WTC11 (cell line): ENCODE results near the gene NAPSA. TPM values are rescaled to one million over a fixed set of nuclear protein-coding genes. Genes with fewer than 3 reads are reported as not detected.

Experiments
- ATAC-seq: fragments of 200-7000 bp; cut with Tn5 transposase; 2 replicates; pipeline ENCODE4 v1.10.0; 2021; ENCODE audit warnings: mild to moderate bottlenecking, moderate library complexity
- CTCF ChIA-PET: fragments of 300-600 bp; sonication (Branson Sonifier 250); formaldehyde crosslinking; loops from one replicate; lab custom pipeline; 2021; ENCODE audit warnings: antibody characterized with exemption; lab: Charles Lee
- POLR2A ChIA-PET: fragments of 350-600 bp; sonication (Branson Sonifier 250); formaldehyde crosslinking; loops from one replicate; lab custom pipeline; 2021; ENCODE audit warnings: antibody characterized with exemption; lab: Charles Lee
- DNase-seq: peaks from one replicate; pipeline ENCODE4 v3.0.0; 2021; ENCODE audit warnings: low spot score
- H3K27ac Mint-ChIP-seq: 2 replicates; pipeline ENCODE4 v1.8.0; 2021; ENCODE audit warnings: mixed read lengths
- H3K27me3 Mint-ChIP-seq: 2 replicates; pipeline ENCODE4 v1.8.0; 2021; ENCODE audit warnings: low read depth, mild to moderate bottlenecking, moderate library complexity, mixed read lengths
- H3K36me3 Mint-ChIP-seq: 2 replicates; pipeline ENCODE4 v1.8.0; 2021; ENCODE audit warnings: mixed read lengths
- H3K4me1 Mint-ChIP-seq: 2 replicates; pipeline ENCODE4 v1.8.0; 2022; ENCODE audit warnings: mixed read lengths
- H3K4me3 Mint-ChIP-seq: 2 replicates; pipeline ENCODE4 v1.8.0; 2021; ENCODE audit warnings: mild to moderate bottlenecking, moderate library complexity, mixed read lengths
- H3K9me3 Mint-ChIP-seq: 2 replicates; pipeline ENCODE4 v1.8.0; 2021; ENCODE audit warnings: mixed read lengths
- AR ChIP-seq: fragments of 250-450 bp; sonication (Bioruptor Pico); IDR thresholded peaks from 2 replicates; pipeline ENCODE4 v1.9.0; 2021; ENCODE audit warnings: mild to moderate bottlenecking
- CBFB ChIP-seq: sonication (generic); formaldehyde crosslinking; IDR thresholded peaks from 2 replicates; pipeline ENCODE4 v1.8.1; 2022; ENCODE audit warnings: mild to moderate bottlenecking, low read depth, missing genetic modification reagents
- E2F5 ChIP-seq: sonication (generic); formaldehyde crosslinking; IDR thresholded peaks from 2 replicates; pipeline ENCODE4 v1.8.1; 2022; ENCODE audit warnings: mild to moderate bottlenecking, moderate library complexity, missing genetic modification reagents
- FOXP1 ChIP-seq: sonication (generic); formaldehyde crosslinking; IDR thresholded peaks from 2 replicates; pipeline ENCODE4 v1.8.0; 2022; ENCODE audit warnings: missing genetic modification reagents, mild to moderate bottlenecking, moderate library complexity, borderline replicate concordance
- NR3C1 ChIP-seq: sonication (generic); formaldehyde crosslinking; conservative IDR thresholded peaks from 2 replicates; pipeline ENCODE4 v1.8.1; 2023; ENCODE audit warnings: low read depth, mild to moderate bottlenecking, missing genetic modification reagents
- OVOL2 ChIP-seq: fragments of 250-450 bp; sonication (Bioruptor Pico); IDR thresholded peaks from 2 replicates; pipeline ENCODE4 v1.9.0; 2021; ENCODE audit warnings: mild to moderate bottlenecking, borderline replicate concordance
- RELA ChIP-seq: sonication (generic); formaldehyde crosslinking; IDR thresholded peaks from 2 replicates; pipeline ENCODE4 v1.8.1; 2022; ENCODE audit warnings: missing genetic modification reagents, mild to moderate bottlenecking, borderline replicate concordance
- RORB ChIP-seq: fragments of 250-450 bp; sonication (Bioruptor Pico); IDR thresholded peaks from 2 replicates; pipeline ENCODE4 v1.9.0; 2021; ENCODE audit warnings: mild to moderate bottlenecking
- SP1 ChIP-seq: sonication (generic); formaldehyde crosslinking; conservative IDR thresholded peaks from 2 replicates; pipeline ENCODE4 v1.8.1; 2022; ENCODE audit warnings: missing genetic modification reagents
- TCF7 ChIP-seq: sonication (generic); formaldehyde crosslinking; IDR thresholded peaks from 2 replicates; pipeline ENCODE4 v1.8.0; 2022; ENCODE audit warnings: mild to moderate bottlenecking, low read depth, missing genetic modification reagents, moderate library complexity
- TEAD1 ChIP-seq: sonication (generic); formaldehyde crosslinking; IDR thresholded peaks from 2 replicates; pipeline ENCODE4 v1.8.0; 2022; ENCODE audit warnings: mild to moderate bottlenecking, missing genetic modification reagents
- USF2 ChIP-seq: sonication (generic); formaldehyde crosslinking; IDR thresholded peaks from 2 replicates; pipeline ENCODE4 v1.8.1; 2023; ENCODE audit warnings: mild to moderate bottlenecking, missing genetic modification reagents, moderate library complexity
- ZBTB21 ChIP-seq: sonication (generic); formaldehyde crosslinking; IDR thresholded peaks from 2 replicates; pipeline ENCODE4 v1.8.1; 2023; ENCODE audit warnings: mild to moderate bottlenecking, missing genetic modification reagents, borderline replicate concordance
- ZNF232 ChIP-seq: sonication (generic); formaldehyde crosslinking; IDR thresholded peaks from 2 replicates; pipeline ENCODE4 v1.8.0; 2022; ENCODE audit warnings: mild to moderate bottlenecking, missing genetic modification reagents
- ZNF263 ChIP-seq: sonication (generic); formaldehyde crosslinking; IDR thresholded peaks from 2 replicates; pipeline ENCODE4 v1.8.1; 2022; ENCODE audit warnings: low read depth, mild to moderate bottlenecking, moderate library complexity, missing genetic modification reagents
- ZNF396 ChIP-seq: fragments of 250-450 bp; sonication (Bioruptor Pico); IDR thresholded peaks from 2 replicates; pipeline ENCODE4 v1.8.0; 2021; ENCODE audit warnings: mild to moderate bottlenecking, moderate library complexity, borderline replicate concordance
- total RNA-seq: library from RNA; stranded (reverse); gene quantifications from 3 replicates; pipeline ENCODE4 v1.2.3, GENCODE V29; 2021
- TF ChIP-seq, protein P1 (sequence below): fragments of 250-450 bp; sonication (Bioruptor Pico); IDR thresholded peaks from 2 replicates; pipeline ENCODE4 v1.9.0; 2021; ENCODE audit warnings: moderate library complexity, mild to moderate bottlenecking, inconsistent platforms, borderline replicate concordance
- TF ChIP-seq, protein P2 (sequence below): sonication (generic); formaldehyde crosslinking; conservative IDR thresholded peaks from 2 replicates; pipeline ENCODE4 v1.8.1; 2023; ENCODE audit warnings: mild to moderate bottlenecking, low read depth, missing genetic modification reagents, moderate library complexity

The NAPSA gene
- total RNA-seq, 1 experiment from 2014 or later = 2.7 TPM

DNA sequence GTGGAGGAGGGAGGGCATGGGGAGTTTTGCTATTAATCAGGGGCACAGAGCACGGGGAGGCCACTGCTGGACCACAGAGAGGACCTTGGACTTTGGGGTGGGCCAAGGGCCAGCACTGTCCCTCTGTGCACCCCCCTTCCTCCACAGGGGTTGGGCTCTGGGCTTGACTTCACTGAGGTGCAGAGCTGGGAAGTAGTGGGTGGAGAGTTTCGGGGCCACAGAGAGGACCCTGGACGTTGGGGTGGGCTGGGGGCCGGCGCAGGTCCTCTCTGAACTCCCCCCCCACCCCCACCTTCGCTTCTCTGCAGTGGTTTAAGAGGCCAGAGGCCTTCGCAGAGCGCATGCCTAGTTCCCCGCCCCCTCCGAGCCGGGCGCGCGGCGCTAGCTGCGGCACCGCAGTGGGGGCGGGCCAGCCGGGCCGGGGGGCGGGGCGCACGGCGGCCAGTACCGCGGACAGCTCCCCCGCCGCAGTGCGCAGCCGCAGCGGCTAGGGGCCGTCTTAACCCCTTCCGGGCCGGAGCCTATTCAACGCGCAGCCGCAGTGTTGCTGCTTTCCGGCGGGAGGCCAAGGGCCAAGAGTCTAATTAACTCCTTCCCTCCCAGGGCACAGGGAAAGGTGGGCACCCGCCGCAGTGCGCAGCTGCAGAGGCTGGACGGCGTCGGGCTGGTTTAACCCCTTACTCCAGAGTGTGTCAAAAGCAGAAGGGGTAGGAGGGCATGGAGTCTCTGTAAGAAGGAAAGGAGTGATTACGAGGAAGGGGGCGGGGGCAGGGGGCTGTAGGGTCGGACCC lies 39.9 kb downstream of the NAPSA start (continued):
- TF ChIP-seq, protein P1, sequence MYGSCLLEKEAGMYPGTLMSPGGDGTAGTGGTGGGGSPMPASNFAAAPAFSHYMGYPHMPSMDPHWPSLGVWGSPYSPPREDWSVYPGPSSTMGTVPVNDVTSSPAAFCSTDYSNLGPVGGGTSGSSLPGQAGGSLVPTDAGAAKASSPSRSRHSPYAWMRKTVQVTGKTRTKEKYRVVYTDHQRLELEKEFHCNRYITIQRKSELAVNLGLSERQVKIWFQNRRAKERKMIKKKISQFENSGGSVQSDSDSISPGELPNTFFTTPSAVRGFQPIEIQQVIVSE (CRISPR knock-in tag) = no peak
- TF ChIP-seq TCF7 (CRISPR knock-in tag) (0 out of 2 replicates have a peak, but pooled peaks have one; percentile 78), AR (no peak), ZNF263 (no peak), CBFB (CRISPR knock-in tag) (peak; percentile 94; the same call in 1 of the 2 replicates), SP1 (peak; percentile 99)
- TF ChIP-seq, all 79 proteins: peak for 23

DNA sequence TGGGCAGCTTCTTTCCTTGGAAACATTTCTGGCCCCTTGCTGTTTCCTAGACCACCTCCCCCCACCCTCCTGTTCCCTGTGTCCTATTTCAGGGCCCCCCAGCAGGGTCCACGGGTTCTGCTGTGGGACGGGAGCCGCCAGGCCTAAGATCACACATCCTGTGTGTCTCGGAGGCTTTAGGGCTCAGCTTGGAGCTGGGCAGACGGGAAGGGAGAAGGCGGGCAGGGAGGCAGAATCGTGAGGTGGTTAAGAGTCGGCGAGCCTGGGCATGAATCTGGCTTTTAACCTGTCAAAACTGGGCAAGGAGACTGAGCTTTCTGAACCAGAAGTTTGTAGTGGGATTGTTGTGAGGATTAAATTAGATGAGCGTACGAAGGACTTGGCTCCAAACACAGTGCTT lies 41.1 kb downstream of the NAPSA start:
- Mint-ChIP-seq H3K4me1 (peaks cover 38% of the 10 kb centered on the region), H3K4me3 (peak overlapping the region; percentile 31), H3K36me3 (peaks cover 8% of the 10 kb centered on the region), H3K9me3 (no peaks in the 10 kb centered on the region), H3K27ac (peak overlapping the region; percentile 79; the same call in 1 of the 2 replicates), H3K27me3 (peaks cover 36% of the 10 kb centered on the region)
- TF ChIP-seq ZBTB21 (CRISPR knock-in tag) (no peak), TEAD1 (no peak), RORB (no peak), OVOL2 (no peak), TCF7 (CRISPR knock-in tag) (no peak), ZNF396 (CRISPR knock-in tag) (no peak), E2F5 (CRISPR knock-in tag) (no peak), ZNF232 (CRISPR knock-in tag) (no peak), USF2 (CRISPR knock-in tag) (no peak), NR3C1 (CRISPR knock-in tag) (no peak), FOXP1 (CRISPR knock-in tag) (no peak), RELA (CRISPR knock-in tag) (no peak)
- TF ChIP-seq, protein P2, sequence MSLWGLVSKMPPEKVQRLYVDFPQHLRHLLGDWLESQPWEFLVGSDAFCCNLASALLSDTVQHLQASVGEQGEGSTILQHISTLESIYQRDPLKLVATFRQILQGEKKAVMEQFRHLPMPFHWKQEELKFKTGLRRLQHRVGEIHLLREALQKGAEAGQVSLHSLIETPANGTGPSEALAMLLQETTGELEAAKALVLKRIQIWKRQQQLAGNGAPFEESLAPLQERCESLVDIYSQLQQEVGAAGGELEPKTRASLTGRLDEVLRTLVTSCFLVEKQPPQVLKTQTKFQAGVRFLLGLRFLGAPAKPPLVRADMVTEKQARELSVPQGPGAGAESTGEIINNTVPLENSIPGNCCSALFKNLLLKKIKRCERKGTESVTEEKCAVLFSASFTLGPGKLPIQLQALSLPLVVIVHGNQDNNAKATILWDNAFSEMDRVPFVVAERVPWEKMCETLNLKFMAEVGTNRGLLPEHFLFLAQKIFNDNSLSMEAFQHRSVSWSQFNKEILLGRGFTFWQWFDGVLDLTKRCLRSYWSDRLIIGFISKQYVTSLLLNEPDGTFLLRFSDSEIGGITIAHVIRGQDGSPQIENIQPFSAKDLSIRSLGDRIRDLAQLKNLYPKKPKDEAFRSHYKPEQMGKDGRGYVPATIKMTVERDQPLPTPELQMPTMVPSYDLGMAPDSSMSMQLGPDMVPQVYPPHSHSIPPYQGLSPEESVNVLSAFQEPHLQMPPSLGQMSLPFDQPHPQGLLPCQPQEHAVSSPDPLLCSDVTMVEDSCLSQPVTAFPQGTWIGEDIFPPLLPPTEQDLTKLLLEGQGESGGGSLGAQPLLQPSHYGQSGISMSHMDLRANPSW (CRISPR knock-in tag) = no peak
- ChIA-PET POLR2A (no interaction called here), CTCF (interaction anchor here (2.5 kb wide), 1 partner anchor 9 kb away, joined by 32 read pairs; no protein-coding TSS in a partner anchor)
- ATAC-seq = no peak
- DNase-seq = no peak
